Lower leg skin (tissue), 3 donors: Measurements from ENCODE around the gene SCAP.

Source experiments
- CTCF ChIP-seq, 3 donors: fragments of 450-650 bp; IDR thresholded peaks; one replicate each; pipeline ENCODE4 v1.5.1; 2016; ENCODE audit warnings: antibody characterized with exemption in 3 of 3, mild to moderate bottlenecking in 3 of 3, moderate library complexity in 2 of 3
- POLR2A ChIP-seq, 2 donors: fragments of 450-650 bp; IDR thresholded peaks; one replicate each; pipeline ENCODE4 v1.6.1; 2016 to 2017; ENCODE audit warnings: antibody characterized with exemption in 2 of 2, mild to moderate bottlenecking in 1 of 2, moderate library complexity in 1 of 2

- TF ChIP-seq CTCF (IDR thresholded peaks at IDR 0.05) (no peak), POLR2A (IDR thresholded peaks at IDR 0.05) (no peak)
Observed at GRCh38 chr3:47398228-47398627, 77.5 kb downstream of the SCAP start.
